ENCODE measurements around the gene ADM2.

The ADM2 gene

GRCh38 chr22:50469377-50470305, 11.7 kb upstream of the ADM2 start:
- DNase-seq = peak; percentile 78

DNA sequence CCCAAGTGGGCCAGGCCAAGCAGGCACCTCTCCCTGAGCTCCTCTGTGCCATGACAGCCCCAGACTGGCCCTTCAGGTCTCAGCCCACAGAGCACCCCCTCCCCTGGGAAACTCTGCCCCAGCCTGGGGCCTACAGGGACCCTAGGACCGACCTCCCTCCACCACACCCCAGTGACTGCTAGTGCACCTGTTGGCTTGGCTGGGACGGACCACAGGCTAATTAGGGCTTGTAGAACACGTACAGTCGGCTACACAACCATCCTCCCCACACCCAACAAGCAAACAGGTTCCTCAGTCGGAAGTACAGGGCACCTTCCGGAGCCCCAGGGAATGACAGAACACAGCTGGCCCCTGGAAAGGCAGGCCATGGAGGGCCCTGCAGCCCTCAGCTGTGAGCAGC, 10.9 kb upstream of the ADM2 start:
- no peak for DNase-seq

DNA sequence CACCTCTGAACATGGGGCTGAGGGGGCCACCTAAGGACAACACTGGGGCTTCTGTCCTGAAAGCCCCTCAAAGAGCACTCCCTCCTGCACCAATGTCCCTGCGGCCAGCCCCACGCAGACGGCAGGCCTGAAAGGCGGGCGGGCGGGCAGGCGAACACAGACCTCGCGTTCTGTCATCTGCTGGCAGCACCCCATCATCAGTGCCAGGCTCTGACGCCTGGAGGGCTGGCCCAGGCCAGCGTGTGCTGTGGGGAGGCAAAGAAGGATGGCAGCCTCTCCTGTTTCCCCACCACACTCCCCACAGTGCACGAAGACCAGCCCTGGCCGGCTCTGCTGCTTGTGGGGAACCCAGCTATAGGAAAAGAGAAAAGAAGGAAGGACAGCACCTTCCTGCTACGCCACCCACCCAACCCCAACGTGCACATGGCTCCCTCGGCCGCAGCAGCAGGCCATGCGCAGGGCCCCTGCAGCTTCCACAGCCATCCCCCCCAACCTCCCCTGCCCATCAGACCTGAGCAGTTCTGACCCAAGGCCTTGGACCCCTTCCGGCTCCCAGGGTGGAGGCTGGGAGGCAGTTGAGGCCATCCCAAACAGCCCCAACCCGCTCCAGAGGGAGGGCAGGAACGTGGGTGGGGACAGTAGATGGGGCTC, 10.0 kb upstream of the ADM2 start:
- no peak for DNase-seq

- DNase-seq = no peak
Measured at GRCh38 chr22:50471962-50472361, 9.4 kb upstream of the ADM2 start.

- DNase-seq = no peak
Measured at GRCh38 chr22:50473088-50473487, 8.3 kb upstream of the ADM2 start.

DNA sequence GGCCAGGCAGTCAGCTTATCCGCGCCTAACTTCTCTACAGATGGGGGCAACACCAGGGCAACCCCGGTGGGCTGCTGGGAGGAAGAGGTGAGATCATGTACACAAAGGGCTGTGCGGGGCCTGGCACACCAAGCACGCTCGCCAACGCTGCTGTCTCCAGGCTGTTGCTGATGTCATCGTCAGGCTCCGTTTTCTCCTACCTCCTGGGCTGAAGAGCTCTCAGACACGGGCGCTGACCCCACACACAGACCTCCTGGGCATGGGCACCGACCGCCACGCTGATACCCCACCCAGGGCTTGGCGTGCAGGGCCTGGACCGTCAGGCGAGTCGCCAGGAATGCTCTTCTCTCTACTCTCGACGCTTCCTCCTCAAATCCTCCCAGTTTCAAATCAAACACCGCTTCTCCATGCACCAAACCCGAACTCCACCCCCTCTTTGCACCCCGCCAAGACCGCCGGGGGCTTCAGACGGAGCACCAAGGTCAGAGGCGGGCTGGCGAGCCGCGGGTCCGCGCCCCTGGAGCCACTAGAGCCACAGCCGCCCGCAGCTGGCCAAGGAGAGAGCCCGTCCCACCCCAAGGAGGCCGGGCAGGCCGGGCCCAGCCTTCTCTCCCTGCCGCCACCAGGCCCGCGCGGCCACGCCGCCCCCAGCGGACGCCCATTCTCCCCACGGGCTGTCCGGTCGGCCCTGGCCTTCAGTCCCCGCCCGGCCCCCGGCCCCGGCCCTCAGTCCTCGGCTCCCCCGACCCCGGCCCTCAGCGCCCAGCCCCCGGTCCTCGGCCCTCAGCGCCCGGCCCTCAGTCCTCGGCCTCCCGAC, 7.3 kb upstream of the ADM2 start:
- no peak for DNase-seq

DNA sequence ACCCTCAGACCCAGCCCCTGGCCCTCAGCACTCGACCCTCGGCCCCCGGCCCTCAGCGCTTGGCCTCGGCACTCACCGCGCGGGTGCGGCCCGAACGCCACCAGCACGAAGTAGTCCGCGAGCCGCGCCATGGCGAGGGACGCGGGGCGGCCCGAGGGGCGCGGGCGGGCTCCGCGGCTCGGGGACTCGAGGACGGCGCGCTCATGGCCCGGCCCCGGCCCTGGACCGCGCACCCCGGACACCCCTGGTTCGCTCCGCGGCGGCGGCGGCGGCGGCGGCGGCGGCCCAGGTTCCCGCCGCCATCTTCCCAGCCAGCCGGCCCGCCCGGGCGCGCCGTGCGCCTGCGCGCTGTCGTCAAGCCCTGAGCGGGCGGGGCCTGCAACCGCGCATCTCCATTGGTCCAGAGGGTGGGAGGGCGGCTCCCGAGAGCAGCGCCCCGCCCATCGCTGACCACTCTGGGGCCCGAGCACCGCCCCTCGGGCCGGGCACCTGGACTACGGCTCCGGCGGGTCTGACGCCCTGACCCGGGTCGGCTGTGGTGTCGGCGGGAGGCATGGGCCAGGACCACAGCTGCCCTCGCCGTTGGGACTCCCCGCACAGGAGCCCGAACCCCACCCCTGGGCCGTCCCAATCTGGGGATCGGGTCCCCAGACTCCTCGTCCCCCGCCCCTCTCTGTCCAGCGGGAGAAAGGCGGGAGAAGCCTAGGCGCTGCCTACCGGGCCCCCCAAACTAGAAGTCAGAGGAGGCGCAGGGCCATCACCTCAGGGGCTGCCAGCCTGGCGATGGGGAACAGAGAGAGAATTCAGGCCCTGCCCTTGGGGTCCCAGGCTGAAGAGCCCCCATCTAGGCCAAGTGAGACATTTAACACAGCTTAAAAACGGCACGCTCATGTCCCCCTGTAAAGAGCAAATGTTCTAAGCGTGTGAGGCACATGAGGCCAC, 6.4 kb upstream of the ADM2 start, which contains the start of gene SBF1:
Gene SBF1 (minus strand): TSS at position 326 of the 942 bp plus-strand sequence. CDS start 195 bp downstream, at position 131.
- DNase-seq = no peak

DNA sequence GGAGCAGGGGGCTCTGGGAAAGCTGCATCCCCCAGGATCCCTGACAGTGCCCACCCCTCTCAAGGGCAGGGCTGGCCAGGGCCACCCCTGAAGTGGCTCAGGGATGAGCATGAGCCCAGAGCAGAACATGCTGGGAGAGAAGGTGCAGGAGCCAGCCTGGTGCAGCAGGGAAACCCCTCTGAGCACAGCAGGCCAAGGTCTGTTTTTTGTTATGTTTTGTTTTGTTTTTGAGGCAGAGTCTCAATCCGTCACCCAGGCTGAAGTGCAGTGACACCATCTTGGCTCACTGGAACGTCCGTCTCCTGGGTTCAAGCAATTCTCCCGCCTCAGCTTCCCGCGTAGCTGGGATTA, 5.7 kb upstream of the ADM2 start:
- no peak for DNase-seq

DNA sequence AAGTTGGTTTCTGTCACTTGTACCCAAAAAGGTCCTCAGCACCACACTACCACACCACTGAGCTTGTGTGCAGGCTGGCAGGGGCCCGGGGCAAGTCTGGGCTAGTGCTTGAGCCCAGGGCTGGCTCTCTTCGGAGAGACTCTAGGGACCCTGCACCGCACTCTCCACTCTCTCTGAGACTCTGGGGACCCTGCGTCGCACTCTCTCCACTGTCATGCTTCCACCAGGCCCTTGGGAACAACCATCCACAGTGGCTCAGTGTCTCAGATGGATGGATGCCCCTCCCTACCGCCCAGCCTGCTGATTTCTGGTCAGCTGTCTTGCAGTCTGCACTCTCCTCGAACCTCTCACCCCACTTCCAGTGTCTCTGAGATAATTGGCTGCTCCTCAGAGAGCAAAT, 4.5 kb upstream of the ADM2 start:
- DNase-seq = no peak

DNA sequence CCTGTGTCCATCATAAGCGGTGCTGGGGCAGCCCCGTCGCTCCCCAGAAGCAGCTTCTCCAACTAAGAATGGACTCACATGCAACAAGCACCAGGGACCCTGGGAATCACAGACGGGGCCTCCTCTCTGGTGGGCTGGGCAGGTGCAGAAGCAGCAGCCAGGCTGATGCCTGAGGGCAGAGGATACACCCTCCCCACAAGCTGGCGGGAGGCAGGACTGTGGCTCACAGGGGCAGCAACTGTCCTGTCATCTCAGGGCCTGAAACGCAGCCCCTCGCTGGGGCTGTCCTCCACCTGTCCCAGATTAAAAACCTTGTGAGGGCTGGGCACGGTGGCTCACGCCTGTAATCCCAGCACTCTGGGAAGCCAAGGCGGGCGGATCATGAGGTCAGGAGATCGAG, 3.4 kb upstream of the ADM2 start:
- no peak for DNase-seq

- DNase-seq = no peak
Measured at GRCh38 chr22:50479721-50480120, 1.6 kb upstream of the ADM2 start.

- no peak for DNase-seq
Measured at GRCh38 chr22:50481045-50481439, 301 bp upstream of the ADM2 start.

DNA sequence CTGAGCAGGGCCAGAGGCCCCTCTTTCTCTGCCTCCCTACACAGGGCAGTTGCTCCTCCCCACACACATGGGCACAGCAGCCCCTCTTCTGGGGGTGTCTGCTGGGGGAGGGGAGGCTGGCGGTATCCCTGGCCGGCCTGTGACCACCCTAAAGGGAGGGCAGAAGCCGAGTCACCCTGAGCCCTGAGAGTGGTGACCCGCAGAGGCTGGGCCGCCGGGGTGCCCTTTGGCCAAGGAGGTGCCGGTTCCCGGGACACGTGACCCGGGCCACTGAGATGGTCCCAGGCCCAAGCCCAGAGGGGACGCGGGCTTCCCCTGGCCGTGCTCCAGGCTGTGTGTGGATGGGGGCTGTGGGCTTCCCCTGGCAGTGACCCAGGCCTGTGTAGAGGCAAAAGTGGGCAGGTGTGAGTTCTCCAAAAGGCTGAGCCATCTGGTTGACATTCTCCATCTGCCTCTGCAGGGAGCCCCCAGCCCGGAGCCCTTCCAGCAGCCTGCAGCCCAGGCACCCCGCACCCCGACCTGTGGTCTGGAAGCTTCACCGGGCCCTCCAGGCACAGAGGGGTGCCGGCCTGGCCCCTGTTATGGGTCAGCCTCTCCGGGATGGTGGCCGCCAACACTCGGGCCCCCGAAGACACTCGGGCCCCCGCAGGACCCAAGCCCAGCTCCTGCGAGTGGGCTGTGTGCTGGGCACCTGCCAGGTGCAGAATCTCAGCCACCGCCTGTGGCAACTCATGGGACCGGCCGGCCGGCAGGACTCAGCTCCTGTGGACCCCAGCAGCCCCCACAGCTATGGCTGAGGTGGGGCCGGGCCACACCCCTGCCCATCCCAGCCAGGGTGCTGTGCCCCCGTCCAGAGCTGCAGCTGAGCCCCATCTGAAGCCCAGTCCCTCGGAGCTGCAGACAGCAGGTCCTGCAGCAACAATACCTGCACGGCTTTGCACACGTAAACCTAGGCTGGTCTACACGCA, 1.0 kb downstream of the ADM2 start:
- DNase-seq = no peak

DNA sequence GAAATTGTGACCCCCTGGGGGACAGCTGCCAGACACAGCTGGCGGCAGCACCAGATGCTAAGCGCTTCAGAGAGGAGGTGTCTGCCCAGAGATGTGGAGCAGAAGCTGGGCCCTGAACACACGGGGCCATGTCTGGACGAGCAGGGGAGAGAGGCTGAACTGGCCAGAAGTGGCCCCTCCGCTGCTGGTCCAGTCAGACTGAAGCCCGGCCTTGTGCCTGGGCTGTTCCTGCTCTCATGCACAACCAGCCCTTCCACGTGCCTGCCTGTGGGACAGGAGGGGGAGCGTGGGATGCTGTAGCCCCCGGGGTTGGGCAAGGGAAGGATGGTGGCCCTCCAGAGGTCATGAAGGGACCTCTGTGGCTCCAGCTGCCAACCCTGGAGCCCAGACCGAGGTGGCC, 1.8 kb downstream of the ADM2 start:
- DNase-seq = no peak

GRCh38 chr22:50483556-50483955, 2.2 kb downstream of the ADM2 start:
- DNase-seq = no peak

- DNase-seq = no peak
Measured at GRCh38 chr22:50483977-50484853, 2.9 kb downstream of the ADM2 start.

GRCh38 chr22:50485221-50486131, 4.1 kb downstream of the ADM2 start:
- DNase-seq = no peak

DNA sequence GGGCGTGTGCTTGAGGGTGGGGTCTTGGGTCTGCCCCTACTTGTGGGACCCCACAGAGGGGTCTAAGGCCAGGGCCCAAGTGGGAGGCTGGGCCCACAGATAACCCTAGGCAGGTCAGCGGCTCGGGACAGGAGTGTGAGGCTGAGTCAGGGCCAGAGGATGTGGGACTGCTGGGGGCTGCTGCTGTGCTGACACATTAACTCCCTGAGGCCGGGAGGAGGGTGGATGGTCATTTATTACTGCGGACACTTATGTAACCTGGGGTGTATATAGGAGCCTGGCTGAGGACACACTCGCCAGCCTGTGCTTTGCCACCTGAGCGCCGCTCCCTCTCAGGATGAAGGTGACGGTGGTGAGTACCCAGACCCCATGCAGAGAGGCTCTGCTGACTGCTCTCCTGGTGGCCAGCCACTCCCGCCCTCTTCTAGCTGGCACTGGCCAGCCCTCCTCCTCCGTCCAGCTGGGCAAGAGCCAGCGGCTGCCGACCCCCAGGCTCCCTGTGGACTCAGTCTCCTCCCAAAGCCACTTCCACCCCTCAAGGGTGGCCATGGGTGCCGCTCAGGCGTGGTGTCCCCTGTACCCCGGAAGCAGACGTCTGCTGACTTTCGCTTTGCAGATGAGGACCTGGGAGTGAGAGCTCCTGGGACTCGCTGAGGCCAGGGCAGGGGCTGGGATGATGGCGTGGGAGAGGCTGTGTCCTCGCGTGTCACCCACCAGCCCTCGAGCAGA, 5.4 kb downstream of the ADM2 start, which contains the start of gene MIOX:
Gene MIOX (plus strand): TSS at position 299 of the 729 bp plus-strand sequence. CDS start 39 bp downstream, at position 338.
- DNase-seq = no peak

Data from NCI-H2107 (cell line).